PC-3 (cell line): ENCODE measurements around the gene UBE2QL1. TPM values are rescaled to one million over a fixed set of nuclear protein-coding genes. Genes with fewer than 3 reads are reported as not detected.

Source experiments
- ATAC-seq: fragments of 200-7000 bp; cut with Tn5 transposase; 2 replicates; pipeline ENCODE4 v1.9.1; 2020; ENCODE audit warnings: mild to moderate bottlenecking, moderate library complexity
- BruUV-seq: library from RNA; stranded (reverse); fragments of 400-500 nt; replicated peaks from 2 replicates; lab custom pipeline; 2021; lab: Mats Ljungman, UMichigan
- CTCF ChIA-PET: fragments of 300-600 bp; sonication (Branson Sonifier 250); formaldehyde crosslinking; loops from one replicate; lab custom pipeline; 2022; ENCODE audit warnings: antibody characterized with exemption; lab: Charles Lee
- POLR2A ChIA-PET: fragments of 300-600 bp; sonication (Branson Sonifier 250); formaldehyde crosslinking; loops from one replicate; lab custom pipeline; 2022; ENCODE audit warnings: antibody characterized with exemption; ENCODE audit not compliant: unreplicated experiment; lab: Charles Lee
- DNase-seq: peaks from one replicate; pipeline ENCODE4 v3.0.0-alpha.2; 2015
- H2AFZ ChIP-seq: fragments of 300-600 bp; sonication (generic); 2 replicates; pipeline ENCODE4 v1.6.0; 2016; ENCODE audit warnings: antibody characterized with exemption, low read length
- H3F3A ChIP-seq: fragments of 300-600 bp; sonication (generic); one replicate; pipeline ENCODE4 v1.6.0; 2017; ENCODE audit warnings: antibody characterized with exemption, low read length, control low read depth, mild to moderate bottlenecking; ENCODE audit not compliant: unreplicated experiment
- H3K27ac ChIP-seq: fragments of 300-600 bp; sonication (generic); 2 replicates; pipeline ENCODE4 v1.5.1; 2016; ENCODE audit warnings: mild to moderate bottlenecking, low read length
- H3K27me3 ChIP-seq: fragments of 300-600 bp; sonication (generic); 2 replicates; pipeline ENCODE4 v1.6.1; 2016; ENCODE audit warnings: low read length, mixed read lengths
- H3K36me3 ChIP-seq: fragments of 300-600 bp; sonication (generic); 2 replicates; pipeline ENCODE4 v1.6.1; 2016; ENCODE audit warnings: low read depth, mixed run types, low read length, mixed read lengths
- H3K4me1 ChIP-seq: fragments of 300-600 bp; sonication (generic); 2 replicates; pipeline ENCODE4 v1.5.1; 2016; ENCODE audit warnings: low read length; ENCODE audit not compliant: insufficient read depth
- H3K4me2 ChIP-seq: fragments of 300-600 bp; sonication (generic); 2 replicates; pipeline ENCODE4 v1.6.0; 2016; ENCODE audit warnings: low read length
- H3K4me3 ChIP-seq: fragments of 300-600 bp; sonication (generic); 2 replicates; pipeline ENCODE4 v1.5.1; 2016; ENCODE audit warnings: mild to moderate bottlenecking, low read length, mixed read lengths
- H3K79me2 ChIP-seq: fragments of 300-600 bp; sonication (generic); 2 replicates; pipeline ENCODE4 v1.6.1; 2017; ENCODE audit warnings: low read length, mixed read lengths
- H3K9ac ChIP-seq: fragments of 300-600 bp; sonication (generic); 2 replicates; pipeline ENCODE4 v1.6.0; 2016; ENCODE audit warnings: mild to moderate bottlenecking, low read length
- H3K9me2 ChIP-seq: fragments of 300-600 bp; sonication (generic); replicated peaks from 2 replicates; pipeline ENCODE4 v1.6.1; 2016; ENCODE audit warnings: mixed run types, low read length, mixed read lengths
- H3K9me3 ChIP-seq: fragments of 300-600 bp; sonication (generic); 2 replicates; pipeline ENCODE4 v1.6.1; 2016; ENCODE audit warnings: low read length, mixed read lengths
- H4K20me1 ChIP-seq: fragments of 300-600 bp; sonication (generic); 2 replicates; pipeline ENCODE4 v1.6.1; 2016; ENCODE audit warnings: low read length, mixed read lengths
- EZH2 ChIP-seq: fragments of 300-600 bp; sonication (generic); IDR thresholded peaks from one replicate; pipeline ENCODE4 v1.6.1; 2017; ENCODE audit warnings: antibody characterized with exemption, mild to moderate bottlenecking, low read length; ENCODE audit not compliant: unreplicated experiment
- EZH2phosphoT487 ChIP-seq: fragments of 300-600 bp; sonication (generic); IDR thresholded peaks from 2 replicates; pipeline ENCODE4 v1.6.1; 2018; ENCODE audit warnings: mild to moderate bottlenecking, antibody characterized with exemption, low read length, borderline replicate concordance
- intact Hi-C: fragments of 100-400 bp; cut with micrococcal nuclease; formaldehyde crosslinking; loops from 2 replicates; pipeline ENCODE4 v1.9.0; 2023
- total RNA-seq: library from RNA; depleted of rRNA; stranded (reverse); fragments of >200 nt; gene quantifications from 2 replicates; pipeline ENCODE4 v1.2.3, GENCODE V29; 2014
- TF ChIP-seq, protein P1 (sequence below): fragments of 300-600 bp; sonication (generic); conservative IDR thresholded peaks from 2 replicates; pipeline ENCODE4 v1.5.1; 2017; ENCODE audit warnings: antibody characterized with exemption, low read depth, mild to moderate bottlenecking, low read length

The UBE2QL1 gene
- total RNA-seq, 1 experiment from 2014 or later: 8.8 TPM

DNA sequence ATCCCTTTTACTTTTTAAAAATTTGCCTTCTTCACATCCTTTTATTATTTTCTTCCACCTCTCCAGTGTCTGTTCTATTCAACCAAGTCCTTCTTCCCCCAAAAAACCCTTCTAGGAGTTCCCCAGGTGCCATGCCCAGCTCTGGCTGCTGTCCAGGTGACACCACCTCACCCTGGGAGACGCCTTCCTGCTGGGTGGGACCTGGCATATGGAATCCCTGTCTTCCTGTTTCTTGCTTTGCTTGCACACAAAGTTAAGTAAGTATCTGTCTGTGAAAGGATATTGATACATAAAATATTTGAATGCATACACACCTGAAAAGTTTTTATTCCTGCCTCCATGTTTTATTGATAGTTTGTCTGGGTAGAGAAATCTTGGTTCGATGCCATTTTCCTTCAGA is 47.2 kb upstream of the UBE2QL1 start:
- no peaks in the 10 kb centered on the region for H3K9me3 ChIP-seq
- H3K27me3 ChIP-seq: no peaks in the 10 kb centered on the region
- H3K9ac ChIP-seq: no peak overlapping the region
- no peak overlapping the region for H3K4me3 ChIP-seq
- ATAC-seq: no peak
- H3K79me2 ChIP-seq: no peaks in the 10 kb centered on the region
- TF ChIP-seq, protein P1, sequence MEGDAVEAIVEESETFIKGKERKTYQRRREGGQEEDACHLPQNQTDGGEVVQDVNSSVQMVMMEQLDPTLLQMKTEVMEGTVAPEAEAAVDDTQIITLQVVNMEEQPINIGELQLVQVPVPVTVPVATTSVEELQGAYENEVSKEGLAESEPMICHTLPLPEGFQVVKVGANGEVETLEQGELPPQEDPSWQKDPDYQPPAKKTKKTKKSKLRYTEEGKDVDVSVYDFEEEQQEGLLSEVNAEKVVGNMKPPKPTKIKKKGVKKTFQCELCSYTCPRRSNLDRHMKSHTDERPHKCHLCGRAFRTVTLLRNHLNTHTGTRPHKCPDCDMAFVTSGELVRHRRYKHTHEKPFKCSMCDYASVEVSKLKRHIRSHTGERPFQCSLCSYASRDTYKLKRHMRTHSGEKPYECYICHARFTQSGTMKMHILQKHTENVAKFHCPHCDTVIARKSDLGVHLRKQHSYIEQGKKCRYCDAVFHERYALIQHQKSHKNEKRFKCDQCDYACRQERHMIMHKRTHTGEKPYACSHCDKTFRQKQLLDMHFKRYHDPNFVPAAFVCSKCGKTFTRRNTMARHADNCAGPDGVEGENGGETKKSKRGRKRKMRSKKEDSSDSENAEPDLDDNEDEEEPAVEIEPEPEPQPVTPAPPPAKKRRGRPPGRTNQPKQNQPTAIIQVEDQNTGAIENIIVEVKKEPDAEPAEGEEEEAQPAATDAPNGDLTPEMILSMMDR: no peak
- TF ChIP-seq EZH2 (no peak), EZH2phosphoT487 (no peak)
- no peaks in the 10 kb centered on the region for H4K20me1 ChIP-seq
- ChIA-PET CTCF (no interaction called here), POLR2A (no interaction called here)
- no peaks in the 10 kb centered on the region for H3K9me2 ChIP-seq
- peak overlapping the region; percentile 4; the same call in 1 of the 2 replicates for H3K4me2 ChIP-seq
- 0 out of 2 replicates have a peak overlapping the region, but pooled peaks have one; percentile 5 for H2AFZ ChIP-seq
- intact Hi-C loops: no loop called here
- H3F3A ChIP-seq: peaks cover 4% of the 10 kb centered on the region
- H3K36me3 ChIP-seq: no peaks in the 10 kb centered on the region
- BruUV-seq: no TSS peak
- no peak overlapping the region for H3K27ac ChIP-seq
- peaks cover 28% of the 10 kb centered on the region for H3K4me1 ChIP-seq
- peak; percentile 51 for DNase-seq

DNA sequence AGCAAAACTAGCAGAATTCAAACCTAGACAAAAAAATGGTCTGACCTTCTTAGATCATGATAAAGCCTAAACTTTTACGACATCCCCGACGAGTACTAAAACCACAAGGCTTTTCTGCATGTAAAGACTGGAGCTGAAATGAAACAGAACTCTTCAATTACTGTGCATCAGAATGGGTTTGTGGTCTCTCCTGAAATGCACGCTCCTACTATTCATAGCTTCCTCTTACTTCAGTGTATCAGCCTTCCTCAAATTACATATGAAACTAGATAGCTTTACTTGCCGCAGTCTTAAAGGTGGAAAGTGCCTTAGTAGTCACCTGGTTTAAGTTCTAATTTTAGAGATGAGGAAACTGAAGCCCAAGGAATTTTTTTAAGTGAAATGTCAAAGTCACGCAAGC is 45.7 kb upstream of the UBE2QL1 start:
- H3K4me2 ChIP-seq: no peak overlapping the region
- intact Hi-C loops: no loop called here
- TF ChIP-seq, protein P1: no peak
- TF ChIP-seq EZH2phosphoT487: no peak
- TF ChIP-seq EZH2: no peak
- no peaks in the 10 kb centered on the region for H3K36me3 ChIP-seq
- no peaks in the 10 kb centered on the region for H3K27me3 ChIP-seq
- H3K79me2 ChIP-seq: no peaks in the 10 kb centered on the region
- H3K9ac ChIP-seq: no peak overlapping the region
- peaks cover 29% of the 10 kb centered on the region for H3K4me1 ChIP-seq
- DNase-seq (no peak), ATAC-seq (no peak)
- H3K9me3 ChIP-seq: no peaks in the 10 kb centered on the region
- ChIA-PET CTCF (interaction anchor here (0.7 kb wide), 1 partner anchor 128 kb away, joined by 3 read pairs; no protein-coding TSS in a partner anchor), POLR2A (no interaction called here)
- no peaks in the 10 kb centered on the region for H4K20me1 ChIP-seq
- H3K9me2 ChIP-seq: no peaks in the 10 kb centered on the region
- H3K27ac ChIP-seq: no peak overlapping the region
- peaks cover 4% of the 10 kb centered on the region for H3F3A ChIP-seq
- no TSS peak for BruUV-seq
- no peak overlapping the region for H2AFZ ChIP-seq
- no peak overlapping the region for H3K4me3 ChIP-seq

DNA sequence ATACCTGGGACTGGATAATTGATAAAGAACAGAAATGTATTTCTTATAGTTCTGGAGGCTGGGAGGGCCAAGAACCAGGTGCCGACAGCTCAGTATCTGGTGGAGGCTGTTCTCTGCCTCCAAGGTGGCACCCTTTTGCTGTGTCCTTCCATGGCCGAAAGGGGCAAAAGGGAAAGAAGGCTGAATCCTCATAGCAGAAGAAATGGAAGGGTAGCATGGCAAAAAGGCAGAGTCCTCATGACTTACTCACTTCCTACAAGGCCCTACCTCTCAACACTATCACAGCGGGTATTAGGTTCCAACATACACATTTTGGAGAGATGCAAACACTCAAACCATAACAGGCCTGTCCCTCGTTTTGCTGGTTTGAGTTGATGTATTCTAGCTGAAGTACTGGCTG is 45.2 kb upstream of the UBE2QL1 start:
- H3K79me2 ChIP-seq: no peaks in the 10 kb centered on the region
- TF ChIP-seq, protein P1: no peak
- TF ChIP-seq EZH2phosphoT487 (no peak), EZH2 (no peak)
- H3K9me3 ChIP-seq: no peaks in the 10 kb centered on the region
- H3K27ac ChIP-seq: no peak overlapping the region
- no peak for DNase-seq
- no peaks in the 10 kb centered on the region for H3K27me3 ChIP-seq
- H3K9me2 ChIP-seq: no peaks in the 10 kb centered on the region
- BruUV-seq: no TSS peak
- peaks cover 34% of the 10 kb centered on the region for H3K4me1 ChIP-seq
- no peak overlapping the region for H3K9ac ChIP-seq
- H4K20me1 ChIP-seq: no peaks in the 10 kb centered on the region
- H3K4me2 ChIP-seq: no peak overlapping the region
- POLR2A ChIA-PET: no interaction called here
- no peak for ATAC-seq
- no peak overlapping the region for H3K4me3 ChIP-seq
- H3F3A ChIP-seq: peaks cover 4% of the 10 kb centered on the region
- CTCF ChIA-PET: no interaction called here
- H3K36me3 ChIP-seq: no peaks in the 10 kb centered on the region
- no peak overlapping the region for H2AFZ ChIP-seq
- intact Hi-C loops: no loop called here
